GM19328 (cell line): ENCODE data around the gene PBX4.
A peak's percentile ranks its signal among the peaks of the same experiment; 100 is the strongest.

Experiments used
- ATAC-seq: cut with Tn5 transposase; IDR thresholded peaks from one replicate; pipeline ENCODE4 v1.9.1; 2021; ENCODE audit warnings: mild to moderate bottlenecking, moderate library complexity; ENCODE audit not compliant: unreplicated experiment

The PBX4 gene

GRCh38 chr19:19592690-19593089 lies 25.8 kb downstream of the PBX4 start:
- ATAC-seq: no peak

- ATAC-seq: peak; percentile 64
Measured at GRCh38 chr19:19591133-19591825, 27.2 kb downstream of the PBX4 start.

GRCh38 chr19:19588546-19588945 lies 29.9 kb downstream of the PBX4 start:
- ATAC-seq: no peak

- no peak for ATAC-seq
Measured at GRCh38 chr19:19587771-19588170, 30.7 kb downstream of the PBX4 start.

- ATAC-seq: no peak
Measured at GRCh38 chr19:19584356-19584755, 34.1 kb downstream of the PBX4 start.

- no peak for ATAC-seq
Measured at GRCh38 chr19:19582471-19582870, 36.0 kb downstream of the PBX4 start.

- ATAC-seq: no peak
Measured at GRCh38 chr19:19581391-19581790, 37.1 kb downstream of the PBX4 start.

- no peak for ATAC-seq
Measured at GRCh38 chr19:19580418-19580817, 38.1 kb downstream of the PBX4 start.

GRCh38 chr19:19579533-19580361 lies 38.7 kb downstream of the PBX4 start:
- no peak for ATAC-seq

- ATAC-seq: no peak
Measured at GRCh38 chr19:19578252-19578651, 40.2 kb downstream of the PBX4 start.

- no peak for ATAC-seq
Measured at GRCh38 chr19:19575411-19575810, 43.1 kb downstream of the PBX4 start.

GRCh38 chr19:19571071-19571786 lies 47.3 kb downstream of the PBX4 start:
- ATAC-seq: no peak

- no peak for ATAC-seq
Measured at GRCh38 chr19:19570571-19570970, 47.9 kb downstream of the PBX4 start.

- ATAC-seq: no peak
Measured at GRCh38 chr19:19568802-19569756, 49.4 kb downstream of the PBX4 start.

GRCh38 chr19:19567391-19567790 lies 51.1 kb downstream of the PBX4 start:
- no peak for ATAC-seq

GRCh38 chr19:19566306-19566705 lies 52.2 kb downstream of the PBX4 start:
- no peak for ATAC-seq

GRCh38 chr19:19563348-19563848 lies 55.1 kb downstream of the PBX4 start:
- ATAC-seq: no peak

- ATAC-seq: no peak
Measured at GRCh38 chr19:19562665-19563347, 55.7 kb downstream of the PBX4 start.

- no peak for ATAC-seq
Measured at GRCh38 chr19:19561946-19562664, 56.4 kb downstream of the PBX4 start.
